Fibroblast of the aortic adventitia (primary cell): ENCODE measurements around the gene KRT27. TPM values are rescaled to one million over a fixed set of nuclear protein-coding genes. Genes with fewer than 3 reads are reported as not detected.

ENCODE experiments used
- DNase-seq: peaks from one replicate; pipeline ENCODE4 v3.0.0-alpha.2; 2010; ENCODE audit warnings: low read depth
- H3K4me3 ChIP-seq: 2 replicates; pipeline ENCODE4 v1.5.1; 2011; ENCODE audit warnings: low read depth, mild to moderate bottlenecking, control low read depth, low read length, moderate library complexity
- total RNA-seq: library from RNA; depleted of rRNA; stranded (reverse); fragments of >200 nt; gene quantifications from 2 replicates; pipeline ENCODE4 v1.2.3, GENCODE V29; 2012; ENCODE audit warnings: low replicate concordance
- TF ChIP-seq, protein P1 (sequence below): IDR thresholded peaks from 2 replicates; pipeline ENCODE4 v1.5.1; 2011; ENCODE audit warnings: mild to moderate bottlenecking, low read length, control low read depth, inconsistent platforms; ENCODE audit not compliant: insufficient read depth

Gene KRT27
- total RNA-seq, 1 donor, result not detected

DNA sequence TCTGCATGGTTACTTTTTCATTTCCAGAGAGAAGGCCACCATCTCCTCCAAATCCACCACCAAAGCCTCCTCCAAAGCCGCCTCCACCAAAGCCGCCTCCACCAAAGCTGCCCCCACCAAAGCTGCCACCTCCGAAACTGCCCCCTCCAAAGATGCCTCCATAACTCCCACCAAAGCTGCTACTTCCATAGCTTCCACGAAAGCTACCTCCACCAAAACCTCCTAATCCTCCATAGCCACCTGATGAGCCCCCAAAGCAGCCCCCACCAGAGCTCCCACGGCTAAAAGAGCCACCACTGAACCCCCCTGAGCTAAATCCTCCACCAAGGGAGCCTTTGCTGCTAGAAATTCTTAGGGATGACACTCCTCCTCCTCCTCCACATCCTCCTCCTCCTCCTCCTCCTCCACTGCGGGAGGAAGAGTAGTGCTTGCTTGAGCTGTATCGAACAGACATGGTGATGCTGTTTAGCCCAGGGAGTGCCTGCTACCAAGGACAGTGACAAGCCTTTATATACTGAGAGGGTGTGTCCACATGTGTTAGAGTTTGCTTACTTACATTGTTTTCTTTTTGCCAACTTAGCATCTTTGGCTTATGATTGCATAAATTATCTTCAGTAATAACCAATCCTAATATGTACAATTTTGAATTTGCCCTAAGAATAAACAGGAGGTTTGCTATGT, 39.9 kb upstream of the KRT27 start, which contains the start of gene KRT10:
KRT10 (minus strand) TSS at position 483 of the 681 bp plus-strand sequence; CDS start at position 454, 29 bp downstream.
- DNase-seq, result no peak
- no peak within 1 kb of the TSS for H3K4me3 ChIP-seq
- TF ChIP-seq, protein P1, sequence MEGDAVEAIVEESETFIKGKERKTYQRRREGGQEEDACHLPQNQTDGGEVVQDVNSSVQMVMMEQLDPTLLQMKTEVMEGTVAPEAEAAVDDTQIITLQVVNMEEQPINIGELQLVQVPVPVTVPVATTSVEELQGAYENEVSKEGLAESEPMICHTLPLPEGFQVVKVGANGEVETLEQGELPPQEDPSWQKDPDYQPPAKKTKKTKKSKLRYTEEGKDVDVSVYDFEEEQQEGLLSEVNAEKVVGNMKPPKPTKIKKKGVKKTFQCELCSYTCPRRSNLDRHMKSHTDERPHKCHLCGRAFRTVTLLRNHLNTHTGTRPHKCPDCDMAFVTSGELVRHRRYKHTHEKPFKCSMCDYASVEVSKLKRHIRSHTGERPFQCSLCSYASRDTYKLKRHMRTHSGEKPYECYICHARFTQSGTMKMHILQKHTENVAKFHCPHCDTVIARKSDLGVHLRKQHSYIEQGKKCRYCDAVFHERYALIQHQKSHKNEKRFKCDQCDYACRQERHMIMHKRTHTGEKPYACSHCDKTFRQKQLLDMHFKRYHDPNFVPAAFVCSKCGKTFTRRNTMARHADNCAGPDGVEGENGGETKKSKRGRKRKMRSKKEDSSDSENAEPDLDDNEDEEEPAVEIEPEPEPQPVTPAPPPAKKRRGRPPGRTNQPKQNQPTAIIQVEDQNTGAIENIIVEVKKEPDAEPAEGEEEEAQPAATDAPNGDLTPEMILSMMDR, result no peak

DNA sequence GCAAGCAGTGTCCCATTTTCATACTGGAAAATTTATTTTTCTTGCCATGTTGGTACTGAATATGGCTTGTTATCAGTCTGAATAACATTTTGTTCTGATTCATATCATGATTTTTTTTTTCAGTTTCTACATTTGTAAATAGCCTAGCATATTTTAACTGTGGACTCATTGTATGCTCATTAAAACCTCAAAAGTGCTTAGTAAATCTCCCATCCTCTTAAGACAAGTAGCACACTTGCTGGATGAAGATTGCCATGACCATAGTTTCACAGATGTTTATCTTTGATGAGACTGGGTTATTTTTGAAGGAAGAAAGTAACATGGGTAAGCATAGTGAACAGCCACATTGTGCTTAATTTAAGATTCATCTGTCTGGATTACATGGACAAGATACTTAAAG, 39.2 kb upstream of the KRT27 start:
- TF ChIP-seq, protein P1, result no peak
- no peak for DNase-seq
- no peak overlapping the region for H3K4me3 ChIP-seq

- no peak for DNase-seq
- H3K4me3 ChIP-seq, result no peak overlapping the region
- TF ChIP-seq, protein P1, result no peak
Measured at GRCh38 chr17:40820228-40820838, 38.0 kb upstream of the KRT27 start.

- TF ChIP-seq, protein P1, result no peak
- peak; percentile 37 for DNase-seq
- H3K4me3 ChIP-seq, result peak overlapping the region; percentile 75
Measured at GRCh38 chr17:40819528-40820125, 37.3 kb upstream of the KRT27 start.

DNA sequence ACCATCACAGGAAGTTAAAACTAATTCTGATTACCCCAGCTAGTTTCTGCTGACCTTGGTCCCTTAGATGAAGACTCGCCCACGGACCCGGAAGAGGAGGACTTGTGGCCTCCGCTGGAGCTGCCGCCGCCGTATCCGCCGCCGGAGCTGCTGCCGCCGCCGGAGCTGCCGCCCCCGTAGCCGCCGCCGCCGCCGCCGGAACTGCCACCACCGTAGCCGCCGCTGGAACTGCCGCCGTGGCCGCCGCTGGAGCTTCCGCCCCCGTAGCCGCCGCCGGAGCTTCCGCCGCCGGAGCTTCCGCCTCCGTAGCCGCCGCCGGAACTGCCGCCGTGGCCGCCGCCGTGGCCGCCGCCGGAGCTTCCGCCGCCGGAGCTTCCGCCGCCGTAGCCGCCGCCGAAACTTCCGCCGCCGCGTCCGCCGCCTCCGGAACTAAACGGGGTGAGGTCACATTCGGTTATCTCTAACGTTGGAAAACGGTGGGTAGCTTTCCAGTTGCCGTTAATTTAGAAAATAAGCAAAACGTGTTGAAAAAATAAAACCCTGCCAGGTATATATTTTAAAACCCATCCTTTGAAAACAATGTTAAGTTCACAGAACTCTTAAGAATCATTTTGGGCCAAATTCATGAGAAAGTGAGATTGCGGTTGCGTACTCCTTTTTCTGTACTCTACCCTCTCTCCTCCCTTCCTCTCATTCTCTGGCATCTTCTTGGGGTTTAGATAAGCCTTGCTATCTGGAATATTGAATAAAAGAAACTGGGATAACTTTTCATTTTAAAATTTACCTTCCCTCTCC, 36.6 kb upstream of the KRT27 start:
- TF ChIP-seq, protein P1, result no peak
- peak overlapping the region; percentile 75 for H3K4me3 ChIP-seq
- DNase-seq, result peak; percentile 71

DNA sequence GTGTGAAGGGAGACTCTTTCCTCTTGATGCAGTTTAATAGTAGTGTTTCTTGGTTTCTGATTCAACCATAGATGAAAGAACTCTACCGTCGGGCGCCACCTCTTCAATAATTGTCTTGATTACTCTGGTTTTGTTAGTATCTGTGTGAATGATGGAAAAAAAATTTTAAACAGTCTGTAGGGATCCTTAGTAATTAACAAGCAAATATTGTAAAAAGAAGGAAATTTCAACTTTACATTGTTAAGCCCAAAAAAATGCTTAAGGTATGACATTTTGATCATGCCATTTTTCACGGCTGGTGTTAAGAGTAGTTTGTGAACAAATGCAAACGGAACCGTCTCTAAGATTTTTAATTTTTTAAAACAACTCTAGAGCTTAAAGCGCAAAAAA, 36.0 kb upstream of the KRT27 start:
- TF ChIP-seq, protein P1, result no peak
- no peak for DNase-seq
- peak overlapping the region; percentile 71 for H3K4me3 ChIP-seq
